Thyroid gland (tissue), 4 donors: Measurements from ENCODE around the gene PROM1.

Experiments
- POLR2A ChIP-seq, 2 donors: fragments of 450-650 bp; IDR thresholded peaks; one replicate each; pipeline ENCODE4 v1.6.1; 2017; ENCODE audit warnings: antibody characterized with exemption in 2 of 2, mild to moderate bottlenecking in 2 of 2, moderate library complexity in 1 of 2
- TF ChIP-seq, protein P1 (sequence below), 6 experiments: fragments of 200-600 bp in 3 of 6; fragments of 450-650 bp in 3 of 6; sonication (generic) in 3 of 6; IDR thresholded peaks; one replicate each; pipeline ENCODE4 v1.5.1; 2016 to 2019; ENCODE audit warnings: antibody characterized with exemption in 6 of 6, mild to moderate bottlenecking in 2 of 6, inconsistent platforms in 1 of 6, moderate library complexity in 1 of 6

DNA sequence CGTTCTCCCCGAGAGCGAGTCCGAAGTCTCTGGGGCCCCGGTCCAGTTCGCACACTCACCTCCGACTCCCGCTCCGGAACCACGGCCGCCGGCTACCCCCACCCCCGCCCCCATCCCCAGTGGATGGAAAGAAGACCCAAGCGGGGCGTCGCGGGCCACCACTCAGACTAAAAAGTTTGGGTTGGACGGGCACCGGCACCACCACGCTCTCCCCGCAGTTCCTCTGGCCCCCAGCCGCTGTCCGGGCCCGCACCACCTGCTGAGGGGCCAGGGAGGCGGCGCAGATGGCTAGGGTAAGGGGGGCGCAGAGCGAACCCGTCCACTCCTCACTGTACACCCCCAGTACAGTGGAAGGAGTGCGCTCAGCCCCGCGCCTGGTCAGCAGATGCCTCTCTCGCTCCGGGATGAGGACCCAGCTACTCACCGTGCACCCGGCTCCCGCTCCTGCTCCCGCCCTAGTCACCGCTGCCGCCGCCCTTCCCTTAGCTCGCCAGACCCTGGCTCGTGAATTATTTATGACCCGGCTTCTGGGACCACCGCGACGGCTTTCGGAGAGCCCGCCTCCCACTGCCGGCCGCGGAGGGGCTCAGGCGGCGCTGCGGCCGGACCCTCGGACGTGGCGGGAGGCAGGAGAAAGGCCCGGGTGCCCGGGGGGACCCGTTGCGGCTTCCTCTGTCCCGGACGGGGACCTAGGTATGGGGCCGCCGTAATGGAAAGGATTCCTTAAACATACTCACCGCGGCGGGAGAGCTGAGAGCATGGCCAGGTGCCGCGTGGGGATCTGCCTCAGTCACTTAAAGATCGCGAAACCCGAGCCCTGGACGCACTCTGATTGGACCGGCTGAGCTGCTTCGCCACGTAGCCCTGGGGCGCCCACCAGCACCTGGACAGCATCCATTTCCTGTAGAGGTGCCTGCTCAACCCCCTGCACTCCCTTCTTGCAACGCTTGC, at the start of gene PROM1:
- TF ChIP-seq, protein P1, sequence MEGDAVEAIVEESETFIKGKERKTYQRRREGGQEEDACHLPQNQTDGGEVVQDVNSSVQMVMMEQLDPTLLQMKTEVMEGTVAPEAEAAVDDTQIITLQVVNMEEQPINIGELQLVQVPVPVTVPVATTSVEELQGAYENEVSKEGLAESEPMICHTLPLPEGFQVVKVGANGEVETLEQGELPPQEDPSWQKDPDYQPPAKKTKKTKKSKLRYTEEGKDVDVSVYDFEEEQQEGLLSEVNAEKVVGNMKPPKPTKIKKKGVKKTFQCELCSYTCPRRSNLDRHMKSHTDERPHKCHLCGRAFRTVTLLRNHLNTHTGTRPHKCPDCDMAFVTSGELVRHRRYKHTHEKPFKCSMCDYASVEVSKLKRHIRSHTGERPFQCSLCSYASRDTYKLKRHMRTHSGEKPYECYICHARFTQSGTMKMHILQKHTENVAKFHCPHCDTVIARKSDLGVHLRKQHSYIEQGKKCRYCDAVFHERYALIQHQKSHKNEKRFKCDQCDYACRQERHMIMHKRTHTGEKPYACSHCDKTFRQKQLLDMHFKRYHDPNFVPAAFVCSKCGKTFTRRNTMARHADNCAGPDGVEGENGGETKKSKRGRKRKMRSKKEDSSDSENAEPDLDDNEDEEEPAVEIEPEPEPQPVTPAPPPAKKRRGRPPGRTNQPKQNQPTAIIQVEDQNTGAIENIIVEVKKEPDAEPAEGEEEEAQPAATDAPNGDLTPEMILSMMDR (IDR thresholded peaks at IDR 0.05) = no peak
- TF ChIP-seq POLR2A (IDR thresholded peaks at IDR 0.05) = no peak
